HG03097 (cell line): ENCODE data around the gene LILRA6.
"Not testable (repeated sequence)": the region's sequence is repeated elsewhere in the genome, so short reads cannot be mapped to it uniquely, and the experiment has no call there.

Experiments used
- ATAC-seq: cut with Tn5 transposase; IDR thresholded peaks from one replicate; pipeline ENCODE4 v1.9.1; 2021; ENCODE audit not compliant: unreplicated experiment, low FRiP score

Gene LILRA6

GRCh38 chr19:54242646-54243045, at the start of gene LILRA6:
TSS of gene LILRA6 (minus strand) at chr19:54242790.
- not testable (repeated sequence) for ATAC-seq

DNA sequence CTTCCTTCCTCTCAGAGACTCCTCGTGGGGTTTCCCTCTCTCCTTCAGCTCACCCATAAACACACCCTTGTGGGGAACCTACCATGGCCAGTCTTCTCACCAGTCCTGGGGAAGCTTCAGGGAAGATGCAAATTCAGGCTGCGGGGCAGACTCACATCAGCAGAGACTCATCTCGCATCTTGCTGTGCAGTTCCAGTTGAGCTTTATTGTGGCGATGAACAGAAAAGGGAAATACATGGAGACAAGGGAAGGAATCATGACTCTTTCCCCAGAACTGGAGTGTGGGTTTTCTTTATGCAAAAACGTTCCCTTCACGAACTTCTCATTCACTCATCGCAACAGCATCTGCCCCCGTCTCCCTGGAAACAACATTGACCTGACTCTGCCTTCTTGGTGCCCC, 46.6 kb upstream of the LILRA6 start:
- not testable (repeated sequence) for ATAC-seq

- no peak for ATAC-seq
Observed at GRCh38 chr19:54287456-54287855, 44.9 kb upstream of the LILRA6 start.

GRCh38 chr19:54286283-54286682, 43.7 kb upstream of the LILRA6 start:
- not testable (repeated sequence) for ATAC-seq

DNA sequence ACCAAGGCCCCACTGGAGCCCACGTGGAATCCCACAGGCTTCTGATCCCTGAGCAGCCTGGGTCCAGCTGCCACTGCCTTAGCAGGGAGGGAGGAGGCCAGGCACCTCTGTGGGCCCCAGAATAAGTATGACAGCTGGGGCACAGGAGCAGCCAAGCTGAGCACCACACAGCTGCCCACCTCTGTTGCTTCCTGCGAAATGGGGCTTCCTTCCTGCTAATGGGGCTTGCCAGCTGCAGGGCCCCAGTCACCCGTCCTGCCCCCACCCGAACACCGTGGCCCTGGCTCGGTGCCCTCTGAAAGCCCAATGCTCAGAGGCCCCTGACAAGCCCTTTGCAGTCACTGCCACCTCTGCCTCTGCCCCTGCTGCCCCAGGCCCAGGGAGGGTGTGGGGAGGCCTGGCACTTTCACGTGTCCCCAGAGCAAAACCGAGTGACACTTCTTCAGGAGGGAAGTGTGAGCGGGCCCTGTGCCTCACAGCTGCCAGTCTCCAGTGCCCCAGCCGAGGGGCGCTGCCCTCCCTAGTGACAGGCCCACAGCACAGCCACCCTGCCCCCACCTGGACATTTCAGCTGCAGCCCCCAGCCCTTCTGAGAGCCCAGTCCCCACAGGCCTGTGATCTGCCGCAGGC, 43.0 kb upstream of the LILRA6 start:
- peak; percentile 58 for ATAC-seq

- no peak for ATAC-seq
Observed at GRCh38 chr19:54282686-54283470, 40.3 kb upstream of the LILRA6 start.

DNA sequence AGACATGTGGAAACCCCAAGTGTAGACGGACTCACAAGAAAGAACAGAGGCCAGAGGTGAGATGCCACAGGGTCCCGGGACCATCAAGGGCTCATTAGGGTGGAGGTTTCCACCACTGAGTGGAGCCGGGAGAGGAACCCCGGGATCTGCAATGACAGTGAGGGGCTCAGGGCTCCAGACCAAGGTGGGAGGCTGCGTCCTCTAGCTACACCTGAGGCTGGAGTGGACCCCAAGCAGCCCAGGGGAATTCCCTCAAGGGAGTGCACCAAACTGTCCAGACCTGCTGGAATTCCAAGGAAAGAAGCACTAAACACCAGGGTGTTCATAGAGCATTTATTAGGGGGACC, 39.1 kb upstream of the LILRA6 start:
- ATAC-seq, result not testable (repeated sequence)

GRCh38 chr19:54281007-54281728, 38.6 kb upstream of the LILRA6 start, which contains the start of gene LILRB2:
TSS of gene LILRB2 (minus strand) at chr19:54281110. CDS start at chr19:54280496, 614 bp downstream.
- ATAC-seq, result no peak

- not testable (repeated sequence) for ATAC-seq
Observed at GRCh38 chr19:54280441-54280840, 37.9 kb upstream of the LILRA6 start.

DNA sequence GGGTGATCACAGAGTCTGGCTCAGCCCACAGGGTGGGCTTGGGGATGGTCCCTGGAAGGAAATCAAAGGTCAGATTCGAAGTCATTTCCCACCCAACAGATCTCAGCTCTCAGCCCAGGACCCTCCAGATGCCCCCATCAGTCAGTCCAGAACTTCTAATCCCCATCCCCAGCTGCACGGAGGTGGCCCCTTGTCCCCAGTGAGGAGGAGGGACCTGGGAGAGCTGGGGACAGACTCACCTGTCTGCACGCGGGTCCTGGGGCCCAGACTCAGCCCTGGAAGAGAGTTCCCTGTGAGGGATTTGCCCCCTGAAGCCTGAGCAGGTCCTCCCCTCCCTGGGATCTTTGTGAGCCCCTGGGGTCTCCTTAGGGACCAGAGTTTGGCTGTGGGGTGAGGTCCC, 37.4 kb upstream of the LILRA6 start:
- not testable (repeated sequence) for ATAC-seq

DNA sequence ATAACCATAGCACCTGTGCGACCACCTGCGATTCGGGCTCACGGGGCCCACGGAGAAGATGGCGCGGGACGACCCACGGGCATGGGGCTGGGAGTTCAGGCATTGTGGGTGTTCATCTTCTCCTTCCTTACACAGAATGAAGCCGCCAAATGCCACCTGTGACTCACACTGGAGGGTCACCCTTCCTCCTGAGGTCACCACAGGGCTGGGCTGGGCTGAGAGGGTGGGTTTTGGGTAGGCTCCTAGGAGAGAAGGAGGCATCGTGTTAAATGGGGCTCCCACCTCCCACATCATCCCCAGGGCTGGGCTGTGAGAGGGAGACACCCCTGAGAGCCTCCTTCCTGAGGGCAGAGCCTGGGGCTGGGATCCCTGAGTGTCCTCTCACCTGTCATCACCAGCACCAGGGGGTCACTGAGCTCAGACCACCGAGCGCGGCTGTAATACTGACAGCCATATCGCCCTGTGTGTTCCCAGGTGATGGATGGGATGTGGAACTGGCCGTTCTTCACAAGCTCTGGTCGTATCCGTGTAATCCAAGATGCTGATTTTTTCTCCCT, 36.9 kb upstream of the LILRA6 start:
- no peak for ATAC-seq

GRCh38 chr19:54278571-54279195, 36.1 kb upstream of the LILRA6 start:
- ATAC-seq, result not testable (repeated sequence)

DNA sequence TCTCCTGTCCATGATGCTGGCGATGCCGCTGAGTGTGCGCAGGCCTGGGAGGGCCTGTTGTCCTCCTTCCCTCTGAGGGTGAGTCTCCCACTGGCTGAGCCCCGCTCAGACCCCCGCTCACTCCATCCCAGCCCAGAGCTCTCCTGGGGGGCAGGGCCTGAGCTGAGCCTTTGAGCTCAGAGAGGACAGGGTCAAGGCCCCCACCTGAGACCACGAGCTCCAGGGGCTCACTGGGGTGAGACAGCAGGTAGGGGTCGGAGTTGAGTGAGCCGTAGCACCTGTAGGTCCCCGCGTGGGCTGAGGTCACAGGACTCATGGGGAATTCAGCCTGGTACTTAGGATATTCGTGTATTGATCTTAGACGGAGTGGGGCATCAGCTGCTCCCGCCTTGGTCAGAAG, 35.5 kb upstream of the LILRA6 start:
- not testable (repeated sequence) for ATAC-seq

GRCh38 chr19:54277111-54277615, 34.6 kb upstream of the LILRA6 start:
- ATAC-seq, result not testable (repeated sequence)

GRCh38 chr19:54275951-54276350, 33.4 kb upstream of the LILRA6 start:
- ATAC-seq, result no peak

DNA sequence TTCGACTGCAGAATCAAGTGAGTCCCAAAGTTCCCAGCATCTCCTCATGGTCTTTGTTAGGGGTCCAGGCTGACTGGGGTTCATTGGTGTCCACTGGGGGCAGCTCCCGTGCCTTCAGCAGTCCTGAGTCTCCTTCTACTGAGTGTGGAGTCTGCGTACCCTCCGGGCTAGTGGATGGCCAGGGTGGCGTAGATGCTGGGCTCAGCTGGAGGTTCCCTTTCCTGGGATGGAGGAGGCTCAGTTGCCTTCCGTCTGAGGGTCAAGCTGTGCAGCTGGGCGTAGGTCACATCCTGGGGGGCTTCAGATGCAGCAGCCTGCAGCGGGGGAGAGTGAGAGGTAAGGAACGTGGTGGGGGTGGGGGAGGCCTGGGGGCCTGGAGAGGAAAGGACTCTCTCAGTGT, 31.9 kb upstream of the LILRA6 start:
- ATAC-seq, result not testable (repeated sequence)

GRCh38 chr19:54273821-54274220, 31.2 kb upstream of the LILRA6 start:
- no peak for ATAC-seq

- not testable (repeated sequence) for ATAC-seq
Observed at GRCh38 chr19:54272181-54272580, 29.6 kb upstream of the LILRA6 start.

DNA sequence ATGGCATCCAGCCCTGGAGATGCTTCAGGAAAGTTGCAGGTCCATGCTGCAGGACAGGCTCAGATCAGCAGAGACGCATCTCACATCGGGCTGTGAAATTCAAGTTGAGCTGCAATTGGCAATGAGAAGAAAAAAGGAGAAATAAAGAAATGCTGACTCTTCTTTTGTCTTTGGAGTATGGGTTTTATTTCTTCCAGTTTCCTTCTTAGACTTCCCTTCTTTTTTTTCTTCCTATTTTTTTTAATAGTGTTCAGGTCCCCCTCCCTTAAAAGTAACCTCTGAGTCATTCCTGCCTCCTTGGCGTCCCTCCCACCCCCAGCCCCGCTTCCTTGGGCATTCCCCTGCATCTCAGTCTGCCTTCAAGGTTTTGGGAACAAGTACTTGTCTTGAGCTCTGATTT, 29.0 kb upstream of the LILRA6 start:
- not testable (repeated sequence) for ATAC-seq

- no peak for ATAC-seq
Observed at GRCh38 chr19:54271106-54271505, 28.5 kb upstream of the LILRA6 start.
